Neural cell (in vitro differentiated cells): ENCODE measurements around the gene DDX41.

ENCODE experiments used
- CTCF ChIP-seq: fragments of 450-650 bp; IDR thresholded peaks from 2 replicates; pipeline ENCODE4 v1.5.1; 2014; ENCODE audit warnings: antibody characterized with exemption, mild to moderate bottlenecking, moderate library complexity; ENCODE audit not compliant: poor library complexity, severe bottlenecking
- EP300 ChIP-seq: fragments of 450-650 bp; conservative IDR thresholded peaks from 2 replicates; pipeline ENCODE4 v1.6.1; 2014; ENCODE audit warnings: antibody characterized with exemption, mild to moderate bottlenecking, moderate library complexity; ENCODE audit not compliant: poor library complexity, severe bottlenecking
- EZH2 ChIP-seq: fragments of 200-600, 300-800 bp; shearing (Covaris generic), sonication (generic); IDR thresholded peaks from 2 replicates; pipeline ENCODE4 v1.6.1; 2014; ENCODE audit warnings: antibody characterized with exemption, low read length, borderline replicate concordance, mild to moderate bottlenecking; ENCODE audit not compliant: insufficient read depth, poor library complexity, severe bottlenecking
- MXI1 ChIP-seq: fragments of 450-650 bp; conservative IDR thresholded peaks from 2 replicates; pipeline ENCODE4 v1.6.1; 2014; ENCODE audit warnings: antibody characterized with exemption, mild to moderate bottlenecking; ENCODE audit not compliant: poor library complexity, severe bottlenecking
- POLR2AphosphoS5 ChIP-seq: IDR thresholded peaks from 2 replicates; pipeline ENCODE4 v1.6.1; 2012
- RAD21 ChIP-seq: fragments of 450-650 bp; conservative IDR thresholded peaks from 2 replicates; pipeline ENCODE4 v1.6.1; 2014; ENCODE audit warnings: antibody characterized with exemption, mild to moderate bottlenecking, moderate library complexity
- TAF1 ChIP-seq: IDR thresholded peaks from 2 replicates; pipeline ENCODE4 v1.6.1; 2012; ENCODE audit warnings: low read depth

- TF ChIP-seq CTCF (no peak), EP300 (no peak), RAD21 (no peak), TAF1 (no peak), POLR2AphosphoS5 (no peak), EZH2 (no peak), MXI1 (no peak)
Observed at GRCh38 chr5:177470759-177471536, 45.8 kb downstream of the DDX41 start.
